Measurements from ENCODE around the gene FTO. TPM values are rescaled to one million over a fixed set of nuclear protein-coding genes. Genes with fewer than 3 reads are reported as not detected.

FTO gene
- total and polyA plus RNA-seq, 2 of the 13 experiments (the other 11 are each of a cell fraction or from before 2014, with no cell fraction given) = 41.6 to 55.8 TPM

- TF ChIP-seq, protein P1, sequence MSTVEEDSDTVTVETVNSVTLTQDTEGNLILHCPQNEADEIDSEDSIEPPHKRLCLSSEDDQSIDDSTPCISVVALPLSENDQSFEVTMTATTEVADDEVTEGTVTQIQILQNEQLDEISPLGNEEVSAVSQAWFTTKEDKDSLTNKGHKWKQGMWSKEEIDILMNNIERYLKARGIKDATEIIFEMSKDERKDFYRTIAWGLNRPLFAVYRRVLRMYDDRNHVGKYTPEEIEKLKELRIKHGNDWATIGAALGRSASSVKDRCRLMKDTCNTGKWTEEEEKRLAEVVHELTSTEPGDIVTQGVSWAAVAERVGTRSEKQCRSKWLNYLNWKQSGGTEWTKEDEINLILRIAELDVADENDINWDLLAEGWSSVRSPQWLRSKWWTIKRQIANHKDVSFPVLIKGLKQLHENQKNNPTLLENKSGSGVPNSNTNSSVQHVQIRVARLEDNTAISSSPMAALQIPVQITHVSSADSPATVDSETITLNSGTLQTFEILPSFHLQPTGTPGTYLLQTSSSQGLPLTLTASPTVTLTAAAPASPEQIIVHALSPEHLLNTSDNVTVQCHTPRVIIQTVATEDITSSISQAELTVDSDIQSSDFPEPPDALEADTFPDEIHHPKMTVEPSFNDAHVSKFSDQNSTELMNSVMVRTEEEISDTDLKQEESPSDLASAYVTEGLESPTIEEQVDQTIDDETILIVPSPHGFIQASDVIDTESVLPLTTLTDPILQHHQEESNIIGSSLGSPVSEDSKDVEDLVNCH (CRISPR knock-in tag; IDR thresholded peaks at IDR 0.05) = no peak
- TF ChIP-seq STAT6 (CRISPR knock-in tag; IDR thresholded peaks at IDR 0.05; ENCODE audit: borderline replicate concordance) = 0 out of 2 replicates have a peak, but pooled peaks have one; percentile 68
- peak; percentile 60; the same call in 1 of the 2 replicates for TF ChIP-seq ZNF639 (CRISPR knock-in tag; conservative IDR thresholded peaks at IDR 0.05)
- TF ChIP-seq ZNF839 (CRISPR knock-in tag; IDR thresholded peaks at IDR 0.05; ENCODE audit: borderline replicate concordance) = peak; percentile 78; the same call in 1 of the 2 replicates
- TF ChIP-seq ETS1 (CRISPR knock-in tag; IDR thresholded peaks at IDR 0.05) = peak; percentile 81; the same call in 1 of the 2 replicates
- TF ChIP-seq SUZ12 (IDR thresholded peaks at IDR 0.05; ENCODE audit: low read depth, low read length) = peak; percentile 95
- TF ChIP-seq SMAD3 (CRISPR knock-in tag; IDR thresholded peaks at IDR 0.05) = peak; percentile 76
- no peak for TF ChIP-seq KDM5A (IDR thresholded peaks at IDR 0.05; ENCODE audit: borderline replicate concordance, low read length)
- peak; percentile 96; the same call in 1 of the 2 replicates for TF ChIP-seq ZNF350 (CRISPR knock-in tag; IDR thresholded peaks at IDR 0.05; ENCODE audit: borderline replicate concordance, low read depth)
- peak; percentile 89 for TF ChIP-seq TGIF2 (CRISPR knock-in tag; IDR thresholded peaks at IDR 0.05)
- no peak for TF ChIP-seq NONO (IDR thresholded peaks at IDR 0.05)
- peak; percentile 92 for TF ChIP-seq NONO (CRISPR knock-in tag; conservative IDR thresholded peaks at IDR 0.05)
- TF ChIP-seq KLF6 (CRISPR knock-in tag; IDR thresholded peaks at IDR 0.05) = peak; percentile 52; the same call in 1 of the 2 replicates
- TF ChIP-seq TOPORS (CRISPR knock-in tag; IDR thresholded peaks at IDR 0.05) = peak; percentile 66; the same call in 1 of the 2 replicates
- TF ChIP-seq ZNF354B (CRISPR knock-in tag; IDR thresholded peaks at IDR 0.05) = no peak
- no peak for TF ChIP-seq MTF1 (CRISPR knock-in tag; IDR thresholded peaks at IDR 0.05)
- TF ChIP-seq, protein P2, sequence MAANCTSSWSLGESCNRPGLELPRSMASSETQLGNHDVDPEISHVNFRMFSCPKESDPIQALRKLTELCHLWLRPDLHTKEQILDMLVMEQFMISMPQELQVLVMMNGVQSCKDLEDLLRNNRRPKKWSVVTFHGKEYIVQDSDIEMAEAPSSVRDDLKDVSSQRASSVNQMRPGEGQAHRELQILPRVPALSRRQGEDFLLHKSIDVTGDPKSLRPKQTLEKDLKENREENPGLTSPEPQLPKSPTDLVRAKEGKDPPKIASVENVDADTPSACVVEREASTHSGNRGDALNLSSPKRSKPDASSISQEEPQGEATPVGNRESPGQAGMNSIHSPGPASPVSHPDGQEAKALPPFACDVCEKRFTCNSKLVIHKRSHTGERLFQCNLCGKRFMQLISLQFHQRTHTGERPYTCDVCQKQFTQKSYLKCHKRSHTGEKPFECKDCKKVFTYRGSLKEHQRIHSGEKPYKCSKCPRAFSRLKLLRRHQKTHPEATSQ (CRISPR knock-in tag; IDR thresholded peaks at IDR 0.05; ENCODE audit: borderline replicate concordance) = peak; percentile 82; the same call in 1 of the 2 replicates
- TF ChIP-seq ZFX (CRISPR knock-in tag; IDR thresholded peaks at IDR 0.05; ENCODE audit: low read depth) = peak; percentile 99
Observed at GRCh38 chr16:53703590-53704444, at the start of gene FTO, which contains the start of gene RPGRIP1L (continued).
